ENCODE results near the gene TM4SF18. TPM values are rescaled to one million over a fixed set of nuclear protein-coding genes. Genes with fewer than 3 reads are reported as not detected.
"Not testable (repeated sequence)": the region's sequence is repeated elsewhere in the genome, so short reads cannot be mapped to it uniquely, and the experiment has no call there.

The TM4SF18 gene
- 150 and 273 TPM in 2 replicates for total RNA-seq

- peak; percentile 59 for DNase-seq (ENCODE audit: low read depth in 2 of 2)
Measured at GRCh38 chr3:149333176-149333859, at the start of gene TM4SF18. TSS of gene TM4SF18 (minus strand) at chr3:149333636. CDS start at chr3:149333382, 254 bp downstream.

GRCh38 chr3:149382518-149382917, 49.1 kb upstream of the TM4SF18 start:
- no peak for DNase-seq (ENCODE audit: low read depth in 2 of 2)

- peak in 1 of 2 donors; percentile 80 for DNase-seq (ENCODE audit: low read depth in 2 of 2)
Measured at GRCh38 chr3:149382101-149382467, 48.6 kb upstream of the TM4SF18 start.

- no peak for DNase-seq (ENCODE audit: low read depth in 2 of 2)
Measured at GRCh38 chr3:149381173-149382100, 48.0 kb upstream of the TM4SF18 start.

GRCh38 chr3:149380220-149380619, 46.8 kb upstream of the TM4SF18 start:
- DNase-seq (ENCODE audit: low read depth in 2 of 2): not testable (repeated sequence)

GRCh38 chr3:149378478-149379309, 45.3 kb upstream of the TM4SF18 start:
- no peak for DNase-seq (ENCODE audit: low read depth in 2 of 2)

GRCh38 chr3:149377408-149378364, 44.2 kb upstream of the TM4SF18 start, which contains the start of gene TM4SF1:
TSS of gene TM4SF1 (minus strand) at chr3:149377649. CDS start at chr3:149377547, 102 bp downstream.
- DNase-seq (ENCODE audit: low read depth in 2 of 2): peak; percentile 90 to 100

- peak; percentile 54 to 86 for DNase-seq (ENCODE audit: low read depth in 2 of 2)
Measured at GRCh38 chr3:149376718-149377407, 43.4 kb upstream of the TM4SF18 start.

GRCh38 chr3:149375501-149376196, 42.2 kb upstream of the TM4SF18 start:
- DNase-seq (ENCODE audit: low read depth in 2 of 2): peak; percentile 64 to 78

- no peak for DNase-seq (ENCODE audit: low read depth in 2 of 2)
Measured at GRCh38 chr3:149374793-149375500, 41.5 kb upstream of the TM4SF18 start.

GRCh38 chr3:149374391-149374790, 41.0 kb upstream of the TM4SF18 start:
- peak in 1 of 2 donors; percentile 42 for DNase-seq (ENCODE audit: low read depth in 2 of 2)

GRCh38 chr3:149373235-149374125, 40.0 kb upstream of the TM4SF18 start:
- peak in 1 of 2 donors; percentile 24 for DNase-seq (ENCODE audit: low read depth in 2 of 2)

GRCh38 chr3:149371723-149372114, 38.3 kb upstream of the TM4SF18 start:
- DNase-seq (ENCODE audit: low read depth in 2 of 2): no peak

- peak; percentile 81 to 93 for DNase-seq (ENCODE audit: low read depth in 2 of 2)
Measured at GRCh38 chr3:149371001-149371722, 37.7 kb upstream of the TM4SF18 start.

GRCh38 chr3:149369991-149370866, 36.8 kb upstream of the TM4SF18 start:
- DNase-seq (ENCODE audit: low read depth in 2 of 2): peak; percentile 28 to 29
